OCI-LY7 (cell line): ENCODE results near the gene TM9SF4. TPM values are rescaled to one million over a fixed set of nuclear protein-coding genes. Genes with fewer than 3 reads are reported as not detected.
"Not testable (repeated sequence)": the region's sequence is repeated elsewhere in the genome, so short reads cannot be mapped to it uniquely, and the experiment has no call there.

Experiments used
- BruUV-seq: library from RNA; stranded (reverse); fragments of 400-500 nt; replicated peaks from 2 replicates; lab custom pipeline; 2021; lab: Mats Ljungman, UMichigan
- CTCF ChIA-PET: fragments of 300-600 bp; sonication (Branson Sonifier 250); formaldehyde crosslinking; loops from one replicate; lab custom pipeline; 2022; ENCODE audit warnings: antibody characterized with exemption; ENCODE audit not compliant: unreplicated experiment; lab: Charles Lee
- POLR2A ChIA-PET: fragments of 300-600 bp; sonication (Branson Sonifier 250); formaldehyde crosslinking; loops from one replicate; lab custom pipeline; 2022; ENCODE audit warnings: antibody characterized with exemption; lab: Charles Lee
- DNase-seq: peaks from one replicate; pipeline ENCODE4 v3.0.0-alpha.2; 2015; ENCODE audit warnings: low spot score
- H2AFZ ChIP-seq: fragments of 200-600 bp; sonication (generic), shearing (Covaris generic); 2 replicates; pipeline ENCODE4 v1.6.1; 2014; ENCODE audit warnings: mild to moderate bottlenecking, antibody characterized with exemption, low read length, moderate library complexity
- H3K27ac ChIP-seq: fragments of 200-600 bp; sonication (generic); 2 replicates; pipeline ENCODE4 v1.5.1; 2014; ENCODE audit warnings: mixed run types, low read depth, mild to moderate bottlenecking, moderate library complexity, low read length, inconsistent platforms; ENCODE audit not compliant: poor library complexity, severe bottlenecking
- H3K36me3 ChIP-seq: fragments of 200-600 bp; sonication (generic); 2 replicates; pipeline ENCODE4 v1.6.1; 2014; ENCODE audit warnings: mild to moderate bottlenecking, antibody characterized with exemption, low read length, moderate library complexity, mixed read lengths; ENCODE audit not compliant: insufficient read depth
- H3K4me1 ChIP-seq: fragments of 200-600 bp; sonication (generic); 2 replicates; pipeline ENCODE4 v1.5.1; 2014; ENCODE audit warnings: mild to moderate bottlenecking, low read length; ENCODE audit not compliant: insufficient read depth, poor library complexity, severe bottlenecking
- H3K4me2 ChIP-seq: fragments of 200-600 bp; sonication (generic); 2 replicates; pipeline ENCODE4 v1.6.1; 2014; ENCODE audit warnings: mild to moderate bottlenecking, low read length
- H3K4me3 ChIP-seq: fragments of 200-600 bp; sonication (generic); 2 replicates; pipeline ENCODE4 v1.5.1; 2014; ENCODE audit warnings: mild to moderate bottlenecking, low read depth, low read length; ENCODE audit not compliant: poor library complexity, severe bottlenecking
- H3K79me2 ChIP-seq: fragments of 200-600 bp; sonication (generic); 2 replicates; pipeline ENCODE4 v1.6.1; 2016; ENCODE audit warnings: low read depth, mild to moderate bottlenecking, low read length, moderate library complexity, mixed read lengths; ENCODE audit not compliant: insufficient read depth
- H3K9me2 ChIP-seq: fragments of 200-600 bp; sonication (generic); 2 replicates; pipeline ENCODE4 v1.6.1; 2016; ENCODE audit warnings: mild to moderate bottlenecking, low read length, mixed read lengths; ENCODE audit not compliant: insufficient read depth
- H3K9me3 ChIP-seq: fragments of 200-600 bp; sonication (generic); 2 replicates; pipeline ENCODE4 v1.6.1; 2014; ENCODE audit warnings: mild to moderate bottlenecking, mixed run types, low read length, mixed read lengths
- H4K20me1 ChIP-seq: fragments of 200-600 bp; sonication (generic); 2 replicates; pipeline ENCODE4 v1.6.1; 2014; ENCODE audit warnings: mild to moderate bottlenecking, antibody characterized with exemption, low read length, moderate library complexity, mixed read lengths; ENCODE audit not compliant: insufficient read depth
- CTCF ChIP-seq: fragments of 200-600 bp; sonication (generic); conservative IDR thresholded peaks from 2 replicates; pipeline ENCODE4 v1.5.1; 2014; ENCODE audit warnings: mild to moderate bottlenecking, antibody characterized with exemption, low read length, moderate library complexity, mixed read lengths
- EZH2phosphoT487 ChIP-seq: fragments of 200-600 bp; sonication (generic); IDR thresholded peaks from 2 replicates; pipeline ENCODE4 v1.6.1; 2018; ENCODE audit warnings: low read depth, borderline replicate concordance, mild to moderate bottlenecking, mixed run types, antibody characterized with exemption, low read length, moderate library complexity, mixed read lengths
- intact Hi-C: fragments of 100-400 bp; cut with micrococcal nuclease; formaldehyde crosslinking; loops from one replicate; pipeline ENCODE4 v1.10.0; 2022; ENCODE audit not compliant: unreplicated experiment
- total RNA-seq, 2 experiments: library from RNA; depleted of rRNA in 1 of 2; stranded (reverse); fragments of >200 nt in 1 of 2; shearing (Covaris generic) in 1 of 2; gene quantifications; 2 replicates each; pipeline ENCODE4 v1.2.3, GENCODE V29; 2014 to 2022

The TM9SF4 gene
- total RNA-seq, 2 experiments from 2014 or later, result 20.8 to 38.9 TPM

- H3K4me3 ChIP-seq, H3K9me3 ChIP-seq, H2AFZ ChIP-seq, H3K4me1 ChIP-seq, POLR2A ChIA-PET, H3K4me2 ChIP-seq, DNase-seq, intact Hi-C loops, H3K27ac ChIP-seq, H4K20me1 ChIP-seq, BruUV-seq, H3K9me2 ChIP-seq: not testable (repeated sequence)
- TF ChIP-seq CTCF, result peak; percentile 47
- CTCF ChIA-PET, result interaction anchor here (0.6 kb wide), 1 partner anchor 104 kb away, joined by 3 read pairs; no protein-coding TSS in a partner anchor
- Histone ChIP-seq H3K36me3 (peaks cover 98% of the 10 kb centered on the region), H3K79me2 (peaks cover 38% of the 10 kb centered on the region)
Observed at GRCh38 chr20:32197136-32197535, 87.6 kb downstream of the TM9SF4 start.

GRCh38 chr20:32199006-32199405 is 89.5 kb downstream of the TM9SF4 start:
- ChIA-PET CTCF (no interaction called here), POLR2A (no interaction called here)
- no peak overlapping the region for H2AFZ ChIP-seq
- no peak for DNase-seq
- H4K20me1 ChIP-seq, result peaks cover 2% of the 10 kb centered on the region
- BruUV-seq, result no TSS peak
- H3K79me2 ChIP-seq, result peaks cover 57% of the 10 kb centered on the region
- H3K36me3 ChIP-seq, result peaks cover 100% of the 10 kb centered on the region
- TF ChIP-seq CTCF, result no peak
- no peak for TF ChIP-seq EZH2phosphoT487
- H3K9me3 ChIP-seq, result no peaks in the 10 kb centered on the region
- no peak overlapping the region for H3K4me3 ChIP-seq
- no peaks in the 10 kb centered on the region for H3K9me2 ChIP-seq
- no peak overlapping the region for H3K27ac ChIP-seq
- intact Hi-C loops, result no loop called here
- H3K4me2 ChIP-seq, result no peak overlapping the region
- H3K4me1 ChIP-seq, result peaks cover 2% of the 10 kb centered on the region

GRCh38 chr20:32201296-32201976 is 91.9 kb downstream of the TM9SF4 start:
- H3K9me3 ChIP-seq, result no peaks in the 10 kb centered on the region
- H4K20me1 ChIP-seq, result peaks cover 23% of the 10 kb centered on the region
- DNase-seq, result no peak
- no peak overlapping the region for H3K27ac ChIP-seq
- BruUV-seq, result no TSS peak
- ChIA-PET CTCF (no interaction called here), POLR2A (interaction anchor here (0.9 kb wide), 1 partner anchor 75 kb away, joined by 3 read pairs; no protein-coding TSS in a partner anchor)
- peaks cover 26% of the 10 kb centered on the region for H3K4me1 ChIP-seq
- intact Hi-C loops, result no loop called here
- H3K79me2 ChIP-seq, result peaks cover 81% of the 10 kb centered on the region
- no peak for TF ChIP-seq CTCF
- no peak for TF ChIP-seq EZH2phosphoT487
- no peak overlapping the region for H3K4me3 ChIP-seq
- no peaks in the 10 kb centered on the region for H3K9me2 ChIP-seq
- H3K4me2 ChIP-seq, result no peak overlapping the region
- peaks cover 91% of the 10 kb centered on the region for H3K36me3 ChIP-seq
- no peak overlapping the region for H2AFZ ChIP-seq
